Inferior parietal cortex (tissue), 1 donor: Measurements from ENCODE around the gene PIK3R3.
"Not testable (repeated sequence)": the region's sequence is repeated elsewhere in the genome, so short reads cannot be mapped to it uniquely, and the experiment has no call there.

Source experiments
- DNase-seq: peaks from one replicate; pipeline ENCODE4 v3.0.0-alpha.2; 2016; ENCODE audit errors: extremely low spot score

The PIK3R3 gene

GRCh38 chr1:46102769-46103476 lies 29.5 kb downstream of the PIK3R3 start:
- no peak for DNase-seq

DNA sequence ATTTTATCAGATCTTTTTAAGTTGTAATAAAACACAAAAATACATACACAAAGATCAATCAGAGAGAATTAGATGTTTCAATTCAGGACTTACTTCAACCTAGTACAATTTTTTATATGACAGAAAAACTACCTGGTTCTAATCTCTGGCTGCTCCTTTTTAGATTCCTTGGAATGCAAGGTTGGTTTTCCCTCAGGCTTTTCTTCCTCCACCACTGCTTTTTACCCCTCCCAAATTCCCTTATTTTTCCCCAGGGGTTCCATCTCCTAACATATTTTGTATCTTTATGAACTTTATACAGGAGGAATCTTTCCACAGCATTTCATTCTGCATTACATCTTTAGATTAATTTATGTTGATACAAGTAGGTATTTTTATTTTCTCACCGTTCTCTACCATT lies 33.2 kb downstream of the PIK3R3 start:
- no peak for DNase-seq

GRCh38 chr1:46098027-46098712 lies 34.3 kb downstream of the PIK3R3 start:
- no peak for DNase-seq

- DNase-seq, result no peak
These were observed 35.3 kb downstream of the PIK3R3 start for GRCh38 chr1:46097149-46097472.

DNA sequence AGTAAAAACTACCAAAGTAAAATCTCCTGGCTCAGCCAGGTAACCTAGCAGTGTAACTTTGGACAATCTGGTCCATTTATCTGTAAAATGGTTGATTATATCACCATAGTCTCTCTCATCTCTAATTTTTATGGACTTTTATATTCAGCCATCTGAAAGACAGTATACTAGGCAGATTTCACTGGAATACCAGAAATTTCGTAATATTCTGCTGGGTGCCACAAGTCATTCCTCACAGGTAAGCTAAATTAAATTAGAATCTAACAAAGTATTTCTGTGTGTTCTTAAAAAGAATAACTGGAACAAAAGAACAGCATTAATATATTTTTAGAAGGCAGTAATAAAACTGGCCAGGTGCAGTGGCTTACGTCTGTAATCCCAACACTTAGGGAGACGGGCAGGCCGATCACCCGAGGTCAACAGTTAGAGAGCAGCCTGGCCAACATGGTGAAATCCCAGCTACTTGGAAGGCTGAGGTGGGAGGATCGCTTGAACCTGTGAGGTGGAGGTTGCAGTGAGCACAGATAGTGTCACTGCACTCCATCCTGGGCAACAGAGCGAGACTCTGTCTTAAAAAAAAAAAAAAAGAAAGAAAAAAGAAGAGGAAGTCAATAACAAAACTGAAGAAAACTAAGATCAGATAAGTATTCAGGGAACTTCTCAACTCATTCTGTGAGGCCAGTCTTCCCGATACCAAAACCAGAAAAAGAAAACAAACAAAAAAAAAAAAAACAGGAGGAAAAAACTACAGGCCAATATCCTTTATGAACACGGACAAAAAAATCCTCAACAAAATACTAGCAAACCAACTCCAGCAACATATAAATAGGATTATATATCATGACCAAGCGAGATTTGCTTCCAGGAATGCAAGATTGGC lies 35.9 kb downstream of the PIK3R3 start:
- DNase-seq, result no peak

- DNase-seq, result not testable (repeated sequence)
These were observed 37.3 kb downstream of the PIK3R3 start for GRCh38 chr1:46095110-46095509.

DNA sequence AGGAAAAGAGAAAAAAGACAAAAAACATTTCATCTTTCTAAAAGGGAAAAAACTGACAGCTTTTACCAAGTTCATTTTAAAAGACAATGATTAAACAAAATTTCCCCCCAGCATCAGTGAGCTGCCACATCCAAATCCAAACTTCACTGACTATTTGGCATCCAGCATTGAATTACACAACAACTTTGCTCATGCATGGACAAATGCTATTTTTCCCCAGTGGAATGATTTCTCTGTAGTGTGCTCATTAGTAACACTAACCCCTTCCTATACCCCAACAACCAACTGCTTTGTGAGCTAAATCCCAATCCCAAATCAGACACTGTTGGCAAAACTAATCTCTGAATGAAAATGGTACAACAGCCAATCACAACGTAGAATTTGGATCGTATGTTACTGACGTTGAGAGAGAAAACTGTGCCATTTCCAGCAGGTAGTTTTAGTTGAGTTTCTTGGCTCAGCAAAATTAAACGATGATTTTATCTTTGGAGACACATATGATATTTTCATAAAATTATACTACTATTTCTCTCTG lies 37.9 kb downstream of the PIK3R3 start:
- DNase-seq, result no peak

GRCh38 chr1:46093832-46094231 lies 38.6 kb downstream of the PIK3R3 start:
- not testable (repeated sequence) for DNase-seq

- no peak for DNase-seq
These were observed 44.5 kb downstream of the PIK3R3 start for GRCh38 chr1:46087891-46088290.

DNA sequence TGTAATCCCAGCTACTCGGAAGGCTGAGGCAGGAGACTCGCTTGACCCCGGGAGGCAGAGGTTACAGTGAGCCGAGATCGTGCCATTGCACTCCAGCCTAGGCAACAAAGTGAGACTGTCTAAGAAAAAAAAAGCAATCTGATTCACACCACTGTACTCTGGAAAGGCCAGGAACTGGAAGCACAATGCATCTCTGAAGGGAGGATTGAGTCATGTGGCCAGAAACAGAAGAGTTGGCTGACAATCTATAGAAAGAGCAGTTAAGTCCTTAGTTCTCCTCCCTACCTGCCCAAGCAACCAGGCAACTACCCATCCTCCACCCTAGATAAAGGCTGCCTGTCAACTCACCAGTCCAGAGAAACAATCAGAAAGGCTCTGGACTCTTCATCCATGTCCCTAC lies 45.9 kb downstream of the PIK3R3 start:
- DNase-seq, result no peak

- no peak for DNase-seq
These were observed 47.6 kb downstream of the PIK3R3 start for GRCh38 chr1:46084553-46085451.

- no peak for DNase-seq
These were observed 48.9 kb downstream of the PIK3R3 start for GRCh38 chr1:46083579-46083978.

DNA sequence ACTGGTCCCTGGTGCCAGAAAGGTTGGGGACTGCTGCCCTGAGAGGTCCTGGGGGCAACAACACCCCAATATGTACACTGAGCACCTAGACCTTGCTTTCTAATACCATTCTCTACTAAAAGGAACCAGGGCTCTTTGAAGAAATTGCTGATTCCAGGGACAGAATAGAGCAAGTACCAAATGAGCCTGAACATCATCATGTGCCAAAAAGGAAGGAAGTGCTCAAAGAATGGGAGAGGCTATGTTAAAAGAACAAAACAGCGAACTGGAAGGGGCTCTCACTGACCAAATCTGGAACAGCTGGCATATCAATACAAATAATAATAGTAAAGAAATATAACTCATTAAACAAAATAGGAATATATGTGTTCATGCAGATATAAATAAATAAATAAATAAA lies 50.8 kb downstream of the PIK3R3 start:
- no peak for DNase-seq

DNA sequence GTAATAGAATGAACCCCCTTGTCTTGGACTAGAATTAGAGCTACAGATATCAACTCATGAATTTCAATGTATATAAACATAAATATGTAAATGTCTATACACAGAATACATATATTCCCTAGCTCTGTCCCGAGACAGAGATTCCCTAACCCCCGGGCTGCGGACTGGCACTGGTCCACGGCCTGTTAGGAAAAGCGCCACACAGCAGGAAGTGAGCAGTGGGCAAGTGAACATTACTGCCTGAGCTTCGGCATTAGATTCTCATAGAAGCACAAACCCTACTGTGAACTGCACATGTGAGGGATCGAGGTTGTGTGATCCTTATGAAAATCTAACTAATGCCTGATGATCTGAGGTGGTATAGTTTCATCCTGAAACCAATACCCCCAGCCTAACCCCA lies 51.2 kb downstream of the PIK3R3 start:
- no peak for DNase-seq

- no peak for DNase-seq
These were observed 52.2 kb downstream of the PIK3R3 start for GRCh38 chr1:46080257-46080656.

DNA sequence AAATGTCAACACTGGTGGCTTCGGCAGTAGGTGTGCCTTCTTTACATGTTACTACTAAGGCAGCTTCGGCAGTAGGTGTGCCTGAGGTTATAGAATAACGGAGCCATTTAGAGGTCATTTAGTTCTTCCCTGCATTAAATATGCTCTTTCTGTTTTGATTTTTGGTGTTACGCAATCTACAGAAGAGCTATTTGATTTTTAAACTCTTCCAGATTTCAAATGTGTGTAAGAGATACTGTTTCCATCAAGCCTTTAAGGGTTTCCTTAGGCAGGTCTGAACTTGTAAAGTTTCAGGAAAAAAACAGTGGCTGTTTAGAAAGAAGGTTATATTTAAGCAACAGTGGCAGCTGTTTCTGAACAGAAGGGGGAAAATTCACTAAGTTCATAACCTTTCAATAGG lies 54.8 kb downstream of the PIK3R3 start:
- no peak for DNase-seq

DNA sequence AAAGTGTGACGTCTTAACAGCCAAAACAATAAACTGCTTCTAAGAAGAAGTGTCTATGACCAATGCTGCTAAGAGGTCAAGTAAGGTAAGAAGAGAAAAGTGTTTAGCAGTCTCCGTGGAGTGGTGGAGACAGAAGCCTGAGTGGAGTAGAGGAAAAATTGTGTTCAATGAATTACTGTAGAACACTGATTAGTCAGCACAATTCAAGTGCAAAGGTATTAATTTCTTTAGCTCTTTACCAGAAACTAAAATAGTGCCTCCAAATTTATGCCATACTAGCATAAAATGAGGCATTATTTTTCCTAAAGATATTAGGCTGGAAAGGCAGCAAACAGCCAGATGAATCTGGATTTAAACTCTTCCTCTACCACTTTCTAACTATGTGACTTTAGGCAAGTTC lies 56.1 kb downstream of the PIK3R3 start:
- no peak for DNase-seq

- DNase-seq, result no peak
These were observed 59.5 kb downstream of the PIK3R3 start for GRCh38 chr1:46072975-46073374.

- DNase-seq, result no peak
These were observed 62.1 kb downstream of the PIK3R3 start for GRCh38 chr1:46070164-46070814.

GRCh38 chr1:46068525-46068924 lies 63.9 kb downstream of the PIK3R3 start:
- DNase-seq, result no peak

DNA sequence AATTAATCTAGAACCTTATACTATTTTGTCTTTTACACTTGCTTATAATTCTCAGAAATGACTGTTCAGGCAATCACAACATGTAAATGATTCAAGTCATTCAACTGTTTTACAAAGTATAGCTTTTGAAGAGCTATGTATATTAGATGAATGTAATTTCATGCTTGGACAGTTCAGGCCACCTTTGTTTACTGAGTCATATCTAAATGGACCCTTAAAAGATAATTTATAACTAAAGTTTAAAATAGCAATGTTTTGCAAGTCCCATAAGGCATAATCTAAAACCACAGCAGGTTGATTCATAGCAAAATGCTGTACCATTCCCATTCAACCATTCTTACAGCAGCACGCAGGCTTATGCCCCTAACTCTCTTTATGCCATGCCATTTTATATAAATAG lies 64.8 kb downstream of the PIK3R3 start:
- no peak for DNase-seq
